Gastrocnemius medialis (tissue), 4 donors: ENCODE results near the gene VPS37C.

ENCODE experiments used
- POLR2A ChIP-seq, 2 donors: fragments of 450-650 bp; IDR thresholded peaks; one replicate each; pipeline ENCODE4 v1.6.1; 2017; ENCODE audit warnings: antibody characterized with exemption in 2 of 2, mild to moderate bottlenecking in 2 of 2, moderate library complexity in 2 of 2
- TF ChIP-seq, protein P1 (sequence below), 5 experiments: fragments of 450-650 bp in 3 of 5; fragments of 200-600 bp in 2 of 5; sonication (generic) in 2 of 5; IDR thresholded peaks in 4 of 5; conservative IDR thresholded peaks in 1 of 5; 1 replicate in 4 of 5; 2 replicates in 1 of 5; pipeline ENCODE4 v1.5.1; 2016 to 2019; ENCODE audit warnings: antibody characterized with exemption in 5 of 5, mild to moderate bottlenecking in 3 of 5, moderate library complexity in 3 of 5

GRCh38 chr11:61183645-61184044 is 22.4 kb upstream of the VPS37C start:
- TF ChIP-seq, protein P1, sequence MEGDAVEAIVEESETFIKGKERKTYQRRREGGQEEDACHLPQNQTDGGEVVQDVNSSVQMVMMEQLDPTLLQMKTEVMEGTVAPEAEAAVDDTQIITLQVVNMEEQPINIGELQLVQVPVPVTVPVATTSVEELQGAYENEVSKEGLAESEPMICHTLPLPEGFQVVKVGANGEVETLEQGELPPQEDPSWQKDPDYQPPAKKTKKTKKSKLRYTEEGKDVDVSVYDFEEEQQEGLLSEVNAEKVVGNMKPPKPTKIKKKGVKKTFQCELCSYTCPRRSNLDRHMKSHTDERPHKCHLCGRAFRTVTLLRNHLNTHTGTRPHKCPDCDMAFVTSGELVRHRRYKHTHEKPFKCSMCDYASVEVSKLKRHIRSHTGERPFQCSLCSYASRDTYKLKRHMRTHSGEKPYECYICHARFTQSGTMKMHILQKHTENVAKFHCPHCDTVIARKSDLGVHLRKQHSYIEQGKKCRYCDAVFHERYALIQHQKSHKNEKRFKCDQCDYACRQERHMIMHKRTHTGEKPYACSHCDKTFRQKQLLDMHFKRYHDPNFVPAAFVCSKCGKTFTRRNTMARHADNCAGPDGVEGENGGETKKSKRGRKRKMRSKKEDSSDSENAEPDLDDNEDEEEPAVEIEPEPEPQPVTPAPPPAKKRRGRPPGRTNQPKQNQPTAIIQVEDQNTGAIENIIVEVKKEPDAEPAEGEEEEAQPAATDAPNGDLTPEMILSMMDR (IDR thresholded peaks at IDR 0.05 in 4 of 5, conservative IDR thresholded peaks at IDR 0.05 in 1 of 5) = no peak
- TF ChIP-seq POLR2A (IDR thresholded peaks at IDR 0.05) = no peak
